HepG2 (cell line): Measurements from ENCODE around the gene IGHMBP2. TPM values are rescaled to one million over a fixed set of nuclear protein-coding genes. Genes with fewer than 3 reads are reported as not detected.

Experiments
- ATAC-seq: fragments of 200-7000 bp; cut with Tn5 transposase; 3 replicates; pipeline ENCODE4 v1.9.1; 2020; ENCODE audit warnings: mild to moderate bottlenecking, moderate library complexity
- BruUV-seq: library from RNA; stranded (reverse); fragments of 400-500 nt; replicated peaks from 2 replicates; lab custom pipeline; 2021; lab: Mats Ljungman, UMichigan
- CTCF ChIA-PET: fragments of 300-600 bp; formaldehyde crosslinking; extraction: SDS; loops from one replicate; lab custom pipeline; 2021; ENCODE audit warnings: low total read pairs, inconsistent platforms, low intra/inter-chr PET ratio; lab: Yijun Ruan, JAX
- POLR2A ChIA-PET: fragments of 350-600 bp; sonication (Branson Sonifier 250); formaldehyde crosslinking; loops from one replicate; lab custom pipeline; 2020; ENCODE audit warnings: antibody characterized with exemption, inconsistent platforms; lab: Yijun Ruan, JAX
- DNase-seq: peaks from one replicate; pipeline ENCODE4 v3.0.0-alpha.2; 2015; ENCODE audit warnings: low spot score
- FAIRE-seq: peaks from 3 replicates; lab custom pipeline; 2011; peaks lifted over from hg19 to GRCh38; lab: Jason Lieb, UNC
- H2AFZ ChIP-seq: one replicate; pipeline ENCODE4 v1.6.1; 2011; ENCODE audit warnings: low read length, inconsistent platforms
- H3K27ac ChIP-seq: fragments of 300-600 bp; 3 replicates; pipeline ENCODE4 v1.8.0; 2011; ENCODE audit warnings: mixed run types, mild to moderate bottlenecking, mixed read lengths, low read length, inconsistent platforms; ENCODE audit not compliant: insufficient read depth; ENCODE audit errors: extremely low read length
- H3K27me3 ChIP-seq, 2 experiments: fragments of 200-600 bp in 1 of 2; 2 replicates in 1 of 2; 3 replicates in 1 of 2; pipeline versions ENCODE4 v1.6.0 to v1.8.0; 2011; ENCODE audit warnings: low read length in 2 of 2, mild to moderate bottlenecking in 2 of 2, moderate library complexity in 2 of 2, inconsistent platforms in 1 of 2; ENCODE audit not compliant: insufficient read depth in 2 of 2, control insufficient read depth in 1 of 2
- H3K36me3 ChIP-seq, 2 experiments: fragments of 200-600 bp in 1 of 2; replicated peaks in 1 of 2; 2 replicates in 1 of 2; 3 replicates in 1 of 2; pipeline versions ENCODE4 v1.5.1 to v1.8.0; 2011; ENCODE audit warnings: low read length in 2 of 2, inconsistent platforms in 1 of 2; ENCODE audit not compliant: insufficient read depth in 2 of 2, control insufficient read depth in 1 of 2
- H3K4me1 ChIP-seq: 2 replicates; pipeline ENCODE4 v1.5.1; 2012; ENCODE audit warnings: low read length, inconsistent platforms; ENCODE audit not compliant: insufficient read depth
- H3K4me2 ChIP-seq: 2 replicates; pipeline ENCODE4 v1.6.0; 2011; ENCODE audit warnings: low read depth, low read length, inconsistent platforms
- H3K4me3 ChIP-seq, 3 experiments: fragments of 200-600 bp in 1 of 3; sonication (generic), shearing (Covaris generic) in 1 of 3; replicated peaks in 1 of 3; 2 replicates each; pipeline ENCODE4 v1.5.1; 2011 to 2016; ENCODE audit warnings: low read length in 3 of 3, inconsistent platforms in 2 of 3, low read depth in 2 of 3, mild to moderate bottlenecking in 2 of 3, control low read depth in 1 of 3, mixed read lengths in 1 of 3; ENCODE audit not compliant: insufficient read depth in 1 of 3
- H3K79me2 ChIP-seq: one replicate; pipeline ENCODE4 v1.6.1; 2011; ENCODE audit warnings: low read length, inconsistent platforms; ENCODE audit not compliant: insufficient read depth
- H3K9ac ChIP-seq: 2 replicates; pipeline ENCODE4 v1.6.0; 2011; ENCODE audit warnings: mild to moderate bottlenecking, low read depth, low read length, inconsistent platforms; ENCODE audit not compliant: insufficient read depth
- H3K9me3 ChIP-seq: 2 replicates; pipeline ENCODE4 v1.5.1; 2012; ENCODE audit warnings: mild to moderate bottlenecking, low read length
- H4K20me1 ChIP-seq: 2 replicates; pipeline ENCODE4 v1.6.0; 2011; ENCODE audit warnings: inconsistent platforms, mild to moderate bottlenecking, low read length, moderate library complexity; ENCODE audit not compliant: insufficient read depth
- ARNTL ChIP-seq: sonication (generic); formaldehyde crosslinking; IDR thresholded peaks from 2 replicates; pipeline ENCODE4 v1.4.0; 2020; ENCODE audit warnings: mild to moderate bottlenecking, missing genetic modification reagents
- CSRNP2 ChIP-seq: sonication (generic); formaldehyde crosslinking; conservative IDR thresholded peaks from 2 replicates; pipeline ENCODE4 v1.8.0; 2022; ENCODE audit warnings: low read depth, missing genetic modification reagents
- HHEX ChIP-seq: IDR thresholded peaks from 2 replicates; pipeline ENCODE4 v1.6.1; 2016; ENCODE audit warnings: control low read depth
- HMGXB4 ChIP-seq, 2 experiments: sonication (generic) in 1 of 2; formaldehyde crosslinking in 1 of 2; IDR thresholded peaks; 2 replicates each; pipeline versions ENCODE4 v1.4.0 to v1.6.1; 2018 to 2020; ENCODE audit warnings: missing genetic modification reagents in 2 of 2, borderline replicate concordance in 1 of 2, low read depth in 1 of 2, mild to moderate bottlenecking in 1 of 2, missing biosample characterization in 1 of 2
- HNF1A ChIP-seq, 2 experiments: sonication (generic) in 1 of 2; formaldehyde crosslinking in 1 of 2; IDR thresholded peaks; 2 replicates each; pipeline versions ENCODE4 v1.4.0 to v1.6.1; 2016 to 2020; ENCODE audit warnings: borderline replicate concordance in 1 of 2, low read depth in 1 of 2, mild to moderate bottlenecking in 1 of 2, missing genetic modification reagents in 1 of 2
- PHF5A ChIP-seq: IDR thresholded peaks from one replicate; pipeline ENCODE4 v1.6.1; 2018; ENCODE audit warnings: low read depth, missing genetic modification reagents; ENCODE audit not compliant: unreplicated experiment
- RBM39 ChIP-seq: fragments of 200-400 bp; formaldehyde crosslinking; IDR thresholded peaks from one replicate; pipeline ENCODE4 v1.6.1; 2018; ENCODE audit warnings: antibody characterized with exemption, mild to moderate bottlenecking, low read depth, low read length; ENCODE audit not compliant: poor library complexity, severe bottlenecking
- TBX2 ChIP-seq: sonication (generic); formaldehyde crosslinking; IDR thresholded peaks from 2 replicates; pipeline ENCODE4 v1.5.0; 2020; ENCODE audit warnings: missing genetic modification reagents, mild to moderate bottlenecking, borderline replicate concordance
- TFE3 ChIP-seq: IDR thresholded peaks from 2 replicates; pipeline ENCODE4 v1.6.1; 2016
- ZNF33A ChIP-seq: sonication (generic); formaldehyde crosslinking; IDR thresholded peaks from 2 replicates; pipeline ENCODE4 v1.5.1; 2020; ENCODE audit warnings: missing genetic modification reagents, mild to moderate bottlenecking, moderate library complexity, borderline replicate concordance
- ZNF432 ChIP-seq: sonication (generic); formaldehyde crosslinking; IDR thresholded peaks from 2 replicates; pipeline ENCODE4 v1.5.0; 2020; ENCODE audit warnings: missing genetic modification reagents, mild to moderate bottlenecking, borderline replicate concordance
- ZNF460 ChIP-seq: sonication (generic); formaldehyde crosslinking; IDR thresholded peaks from 2 replicates; pipeline ENCODE4 v1.5.1; 2020; ENCODE audit warnings: missing genetic modification reagents, mild to moderate bottlenecking, borderline replicate concordance
- ZNF557 ChIP-seq: sonication (generic); formaldehyde crosslinking; IDR thresholded peaks from 2 replicates; pipeline ENCODE4 v1.4.0; 2020; ENCODE audit warnings: missing genetic modification reagents
- WGBS: methylation state at CpG from one replicate; pipeline ENCODE4 v1.1.6; 2017; ENCODE audit warnings: low lambda C conversion rate; 5-methylcytosine and 5-hydroxymethylcytosine counted together
- in situ Hi-C: cut with HindIII; loops from 2 replicates; pipeline ENCODE4 v1.10.0; 2017; ENCODE audit warnings: low pct_unique_long_range_greater_than_20kb; ENCODE audit not compliant: extremely low pct_ligation_motif_present
- intact Hi-C: fragments of 100-400 bp; cut with micrococcal nuclease; formaldehyde crosslinking; loops from one replicate; pipeline ENCODE4 v1.10.0; 2022; ENCODE audit not compliant: unreplicated experiment
- polyA plus RNA-seq, 8 experiments: library from polyadenylated mRNA; depleted of rRNA in 3 of 8; stranded (reverse) in 7 of 8; unstranded in 1 of 8; fragments of >200 nt; fragmentation: Illumina TruSeq in 4 of 8; extraction: Trizol in 4 of 8; gene quantifications; 2 replicates each; pipeline versions ENCODE4 v1.2.1 to v1.2.3, GENCODE V29; 2011 to 2016; ENCODE audit warnings: low read depth in 4 of 8, missing spikeins in 1 of 8, mixed read lengths in 1 of 8; ENCODE audit not compliant: insufficient read depth in 1 of 8
- total RNA-seq, 5 experiments: library from RNA; depleted of rRNA; stranded (reverse); fragments of >200 nt; fragmentation: Illumina TruSeq; extraction: Trizol; gene quantifications; 2 replicates each; pipeline ENCODE4 v1.2.3, GENCODE V29; 2016; ENCODE audit warnings: low read depth in 1 of 5

The IGHMBP2 gene
- total and polyA plus RNA-seq, 2 of the 13 experiments (the other 11 are each of a cell fraction or from before 2014, with no cell fraction given): 8.9 to 9.9 TPM

- DNase-seq (no peak), FAIRE-seq (no peak), ATAC-seq (peak; percentile 72)
- ChIA-PET POLR2A (interaction anchor here (1.0 to 1.7 kb wide), 4 partner anchors 9 to 66 kb away, joined by 3 to 4 read pairs (median 4); no protein-coding TSS in a partner anchor), CTCF (no interaction called here)
- BruUV-seq: no TSS peak
- peaks cover 7 to 36% of the 10 kb centered on the region in 2 experiments for H3K36me3 ChIP-seq
- peaks cover 55% of the 10 kb centered on the region for H3K79me2 ChIP-seq
- in situ Hi-C loops (no loop called here), intact Hi-C loops (loop anchor here (5.0 kb wide), 1 partner anchor 183 kb away; no protein-coding TSS in a partner anchor)
- peak overlapping the region; percentile 71 to 95 (median 83) for H3K4me3 ChIP-seq
- H3K27ac ChIP-seq: peak overlapping the region; percentile 74
- H4K20me1 ChIP-seq: no peaks in the 10 kb centered on the region
- H3K9ac ChIP-seq: peak overlapping the region; percentile 95
- no peaks in the 10 kb centered on the region for H3K9me3 ChIP-seq
- peaks cover 32% of the 10 kb centered on the region for H3K4me1 ChIP-seq
- H3K4me2 ChIP-seq: peak overlapping the region; percentile 76
- H3K27me3 ChIP-seq: peaks cover 0 to 3% of the 10 kb centered on the region in 2 experiments; a peak in 1 of 5 replicates
- peak overlapping the region; percentile 32 for H2AFZ ChIP-seq
- under 1% methylated on average over 23 of the region's 24 CpGs for WGBS
- TF ChIP-seq PHF5A (no peak), ZNF432 (CRISPR knock-in tag) (no peak), ARNTL (CRISPR knock-in tag) (0 out of 2 replicates have a peak, but pooled peaks have one; percentile 52), ZNF460 (CRISPR knock-in tag) (no peak), TBX2 (no peak), ZNF557 (CRISPR knock-in tag) (no peak), TFE3 (CRISPR knock-in tag) (no peak), HHEX (CRISPR knock-in tag) (no peak), ZNF33A (CRISPR knock-in tag) (0 out of 2 replicates have a peak, but pooled peaks have one; percentile 67), HNF1A (IDR thresholded peaks at IDR 0.05; ENCODE audit: low read depth) (no peak), HNF1A (CRISPR knock-in tag; IDR thresholded peaks at IDR 0.05; ENCODE audit: borderline replicate concordance) (no peak), HMGXB4 (CRISPR knock-in tag; IDR thresholded peaks at IDR 0.05; ENCODE audit: borderline replicate concordance in 1 of 2, low read depth in 1 of 2) (no peak; a peak in 1 of 4 replicates), CSRNP2 (CRISPR knock-in tag) (no peak), RBM39 (peak; percentile 7)
Observed at GRCh38 chr11:68904248-68904847, 657 bp downstream of the IGHMBP2 start.
